Femur (tissue), 1 donor: ENCODE results near the gene MIEN1.

Experiments
- DNase-seq: peaks from one replicate; pipeline ENCODE4 v3.0.0-alpha.2; 2017

MIEN1 gene

DNA sequence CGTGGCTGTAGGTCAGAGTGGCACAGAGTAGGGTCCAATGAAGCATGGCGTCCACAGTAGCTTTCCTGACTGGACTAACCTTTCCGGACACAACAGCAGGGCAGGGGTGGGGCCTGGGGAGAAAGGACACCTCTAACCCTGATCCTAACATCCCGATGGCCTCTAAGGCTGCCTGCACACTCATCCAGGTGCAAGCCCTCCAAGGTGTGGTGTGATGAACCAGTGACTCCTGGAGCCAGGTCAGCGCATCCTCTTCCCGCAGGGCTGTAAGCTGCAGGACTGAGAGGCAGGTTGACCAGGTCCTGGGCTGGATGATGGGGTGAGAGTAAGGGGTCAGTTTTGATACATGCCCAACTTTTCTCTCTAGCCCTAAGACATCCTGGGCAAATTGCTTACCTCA is 33.6 kb downstream of the MIEN1 start:
- DNase-seq = no peak

GRCh38 chr17:39695089-39695474 is 35.2 kb downstream of the MIEN1 start:
- DNase-seq = no peak

- DNase-seq = no peak
Observed at GRCh38 chr17:39694593-39694992, 35.7 kb downstream of the MIEN1 start.

DNA sequence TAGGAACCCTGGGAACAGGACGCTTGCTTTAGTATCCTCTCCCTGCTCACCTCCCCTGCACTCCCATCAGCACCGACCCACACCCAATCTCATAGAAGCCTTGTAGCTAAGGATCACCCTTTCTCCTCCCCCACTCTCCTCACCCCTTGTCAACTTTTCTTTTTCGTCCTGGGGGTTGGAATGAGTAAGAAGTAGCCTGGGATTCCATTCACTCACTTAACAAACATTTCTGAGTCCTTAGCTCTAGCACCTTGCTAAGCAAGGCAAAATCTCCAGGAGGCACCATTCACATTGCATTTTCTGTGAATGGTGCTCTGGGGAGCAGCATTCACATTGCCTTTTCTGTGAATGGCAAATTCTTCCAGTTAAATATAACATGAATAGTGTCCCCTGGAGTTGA is 41.4 kb downstream of the MIEN1 start:
- no peak for DNase-seq

GRCh38 chr17:39688475-39688835 is 41.9 kb downstream of the MIEN1 start:
- no peak for DNase-seq

DNA sequence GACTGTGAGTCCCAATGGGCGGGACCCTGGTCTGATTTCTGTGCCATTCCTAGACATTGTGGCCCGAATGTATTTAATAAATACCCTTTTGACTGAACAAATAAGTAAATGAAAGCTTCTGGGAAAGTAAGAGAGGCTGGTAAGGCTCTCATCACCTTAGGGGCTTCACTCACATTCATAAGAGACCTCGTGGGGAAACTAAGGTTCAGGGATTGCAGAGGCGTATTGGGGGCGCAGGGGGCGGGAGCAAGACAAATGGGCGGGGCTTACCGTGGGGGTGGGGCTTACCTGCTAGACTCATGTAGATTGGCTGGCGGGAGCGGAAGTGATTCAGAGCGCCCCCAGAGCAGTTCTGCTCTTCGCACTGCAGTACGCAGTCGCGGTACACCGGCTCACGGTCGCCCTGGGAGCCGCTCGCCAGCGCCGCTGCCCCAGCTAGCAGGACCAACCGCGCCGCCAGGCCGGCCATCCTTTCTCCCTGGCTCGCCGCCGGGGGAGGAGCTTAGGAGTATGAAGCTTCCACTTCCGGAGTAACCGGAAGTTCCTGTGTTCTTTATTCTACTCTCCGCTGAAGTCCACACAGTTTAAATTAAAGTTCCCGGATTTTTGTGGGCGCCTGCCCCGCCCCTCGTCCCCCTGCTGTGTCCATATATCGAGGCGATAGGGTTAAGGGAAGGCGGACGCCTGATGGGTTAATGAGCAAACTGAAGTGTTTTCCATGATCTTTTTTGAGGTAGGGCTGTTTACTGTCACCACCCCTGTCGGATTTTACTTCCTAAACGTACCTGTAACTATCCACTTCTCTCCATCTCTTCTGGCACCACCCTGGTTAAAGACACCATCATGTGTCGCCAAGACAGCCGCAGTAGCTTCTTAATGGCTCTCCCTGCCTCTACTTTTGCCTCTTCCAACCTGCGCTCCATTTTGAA is 42.5 kb downstream of the MIEN1 start, which contains the start of gene PGAP3:
Gene PGAP3, minus strand, starts transcription at position 512 of the 929 bp plus-strand sequence. Its CDS starts 43 bp downstream, at position 469.
- peak; percentile 89 for DNase-seq

- DNase-seq = no peak
Observed at GRCh38 chr17:39687101-39687545, 43.2 kb downstream of the MIEN1 start.

DNA sequence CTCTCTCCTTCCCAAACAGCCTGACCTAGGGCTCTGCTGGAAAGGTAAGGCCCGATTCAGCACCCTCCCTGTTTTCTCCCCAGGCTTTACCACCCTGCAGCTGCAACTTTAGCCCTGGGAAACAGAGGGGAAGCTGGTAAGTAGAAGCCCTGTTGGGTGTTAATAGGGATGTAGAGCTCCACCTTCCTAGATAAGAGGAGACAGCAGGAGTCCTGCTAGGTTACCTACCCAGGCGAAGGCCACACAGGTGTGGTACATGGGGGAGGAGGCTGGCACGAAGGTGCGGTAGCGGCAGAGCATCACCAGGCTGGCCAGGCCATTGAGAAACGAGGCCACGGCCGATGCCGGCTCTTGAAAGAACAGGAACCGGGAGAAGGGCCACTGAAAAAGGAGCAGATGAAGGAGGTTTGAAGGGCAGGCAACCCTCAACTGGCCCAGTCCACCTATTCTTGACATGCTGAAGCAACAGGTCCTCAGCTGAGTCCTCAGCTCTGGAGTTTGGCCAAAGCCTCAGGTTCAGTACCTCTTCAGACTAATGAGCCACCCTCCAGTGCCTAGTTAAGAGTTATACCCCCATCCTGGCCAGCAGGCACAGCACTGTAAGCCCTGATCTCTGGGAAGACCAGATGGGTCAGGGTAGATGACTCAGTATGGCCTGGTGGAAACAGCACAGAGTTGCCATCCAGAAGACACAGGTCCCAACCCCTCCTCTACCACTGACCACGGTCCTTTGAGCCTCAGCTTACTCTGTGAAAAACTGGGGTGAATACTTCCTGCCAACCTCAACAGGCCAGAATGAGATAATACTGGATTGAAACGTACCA is 45.8 kb downstream of the MIEN1 start:
- peak; percentile 10 for DNase-seq

GRCh38 chr17:39683295-39683939 is 46.9 kb downstream of the MIEN1 start:
- peak; percentile 8 for DNase-seq

DNA sequence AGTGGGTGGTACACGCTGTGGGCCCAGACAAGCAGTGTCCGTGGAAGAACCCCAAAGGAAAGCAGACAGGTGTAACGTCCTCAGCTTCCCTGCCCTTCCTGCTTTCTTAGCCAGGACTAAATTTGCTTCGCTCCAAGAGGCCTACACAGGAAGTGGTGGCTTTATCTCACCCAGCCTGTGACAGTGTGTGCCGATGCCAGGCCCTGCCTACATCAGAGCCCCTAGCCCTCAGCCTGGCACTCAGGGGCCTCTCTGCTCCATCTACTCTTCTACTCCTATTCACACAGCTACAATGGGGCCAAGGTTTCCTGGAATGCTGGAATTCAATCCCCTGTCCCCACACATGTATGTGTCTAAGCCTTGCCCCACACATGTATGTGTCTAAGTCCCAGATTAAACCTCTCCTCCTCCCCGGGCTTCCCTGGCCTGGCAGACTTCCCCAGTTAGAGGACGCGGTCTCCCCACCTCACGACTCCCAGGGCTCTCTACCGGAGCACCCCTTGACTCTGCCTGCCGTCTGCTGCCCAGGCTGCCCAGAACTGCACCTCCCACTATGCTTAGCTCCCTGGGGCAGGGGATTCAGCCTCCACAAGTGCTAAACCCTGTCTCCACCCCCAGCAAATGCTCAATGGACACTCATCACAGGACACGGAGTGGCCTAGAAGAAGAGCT is 50.7 kb downstream of the MIEN1 start:
- no peak for DNase-seq
